ENCODE data around the gene DDR1. TPM values are rescaled to one million over a fixed set of nuclear protein-coding genes. Genes with fewer than 3 reads are reported as not detected.

The DDR1 gene
- total RNA-seq, 1 experiment from 2014 or later: 258 TPM

DNA sequence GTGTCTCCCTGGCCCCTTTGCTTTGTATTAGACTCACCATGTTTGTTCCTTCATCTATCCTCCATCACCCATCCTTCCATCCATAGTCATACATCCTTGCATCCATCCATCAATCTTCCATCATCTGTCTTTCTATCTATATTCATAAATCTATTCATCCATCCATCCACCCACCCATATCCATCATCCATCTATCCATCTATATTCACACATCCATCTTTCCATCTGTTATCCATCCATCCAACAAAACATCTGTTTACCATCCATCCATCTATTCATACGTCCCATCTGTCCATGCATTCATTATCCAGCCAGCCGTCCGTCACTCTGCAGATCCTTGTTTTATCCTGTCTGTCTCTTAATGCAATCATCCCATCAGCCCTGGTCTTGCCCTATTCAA is 10.6 kb downstream of the DDR1 start:
- no peak overlapping the region for H3K18ac ChIP-seq (ENCODE audit: insufficient read length, low read depth, low read length)
- H3T11ph ChIP-seq (ENCODE audit: low read length): no peak overlapping the region
- no peak for DNase-seq
- no peak overlapping the region for H2BK20ac ChIP-seq (ENCODE audit: low read depth, low read length, poor library complexity, severe bottlenecking)
- no peaks in the 10 kb centered on the region for H3K23me2 ChIP-seq (ENCODE audit: insufficient read length, low read depth, low read length, poor library complexity, severe bottlenecking)
- H2BK15ac ChIP-seq (ENCODE audit: low read depth, low read length): no peak overlapping the region
- no peak overlapping the region for H2AFZ ChIP-seq (ENCODE audit: low read length)
- Mint-ChIP-seq H3K27me3 (ENCODE audit: low read depth) (no peaks in the 10 kb centered on the region), H3K36me3 (ENCODE audit: insufficient read depth in 1 of 3, low read depth in 3 of 3) (peaks cover 50 to 92% (median 86%) of the 10 kb centered on the region in 3 experiments), H3K4me1 (peaks cover 16 to 22% of the 10 kb centered on the region in 2 experiments), H3K9me3 (no peaks in the 10 kb centered on the region), H3K4me3 (0 out of 5 replicates have a peak overlapping the region, but pooled peaks of 1 of the 2 experiments have one; percentile 1), H3K27ac (peak overlapping the region in 1 of 3 experiments; percentile 0; a peak in 1 of 7 replicates)
- H4K8ac ChIP-seq (replicated peaks; ENCODE audit: insufficient read length, low read depth, low read length): no peak overlapping the region
- no peak overlapping the region for H2BK120ac ChIP-seq (ENCODE audit: low read depth, low read length, poor library complexity, severe bottlenecking)
- no peak overlapping the region for H3K56ac ChIP-seq (ENCODE audit: insufficient read length, low read depth, low read length)
- no peak overlapping the region for H2BK5ac ChIP-seq (ENCODE audit: insufficient read length, low read length)
- 100% methylated on average over 1 of the region's 3 CpGs for WGBS (ENCODE audit: extremely low coverage, insufficient read length, low lambda C conversion rate)
- no peaks in the 10 kb centered on the region for H3K9me3 ChIP-seq (ENCODE audit: control insufficient read depth, low read depth, low read length)
- H3K9ac ChIP-seq (ENCODE audit: extremely low read depth, insufficient read length, low read length): no peak overlapping the region
- H4K5ac ChIP-seq (ENCODE audit: insufficient read length, low read depth, low read length): no peak overlapping the region
- no peak overlapping the region for H3K14ac ChIP-seq (ENCODE audit: insufficient read depth, low read length)
- no peak overlapping the region for H2AK5ac ChIP-seq (ENCODE audit: insufficient read length, low read length)
- H3K27ac ChIP-seq (ENCODE audit: insufficient read length, low read depth, low read length): no peak overlapping the region
- no peaks in the 10 kb centered on the region for H3K4me1 ChIP-seq (ENCODE audit: insufficient read depth, low read length)
- H3K27me3 ChIP-seq (ENCODE audit: insufficient read depth, low read length): no peaks in the 10 kb centered on the region
- H3K23ac ChIP-seq (ENCODE audit: insufficient read length, low read depth, low read length): no peak overlapping the region
- H4K20me1 ChIP-seq (ENCODE audit: control insufficient read depth, insufficient read depth, insufficient read length): no peaks in the 10 kb centered on the region
- H2BK12ac ChIP-seq (ENCODE audit: insufficient read length, low read depth, low read length): no peak overlapping the region
- no peaks in the 10 kb centered on the region for H3K79me2 ChIP-seq (ENCODE audit: insufficient read depth, low read length)
- TF ChIP-seq, protein P1, sequence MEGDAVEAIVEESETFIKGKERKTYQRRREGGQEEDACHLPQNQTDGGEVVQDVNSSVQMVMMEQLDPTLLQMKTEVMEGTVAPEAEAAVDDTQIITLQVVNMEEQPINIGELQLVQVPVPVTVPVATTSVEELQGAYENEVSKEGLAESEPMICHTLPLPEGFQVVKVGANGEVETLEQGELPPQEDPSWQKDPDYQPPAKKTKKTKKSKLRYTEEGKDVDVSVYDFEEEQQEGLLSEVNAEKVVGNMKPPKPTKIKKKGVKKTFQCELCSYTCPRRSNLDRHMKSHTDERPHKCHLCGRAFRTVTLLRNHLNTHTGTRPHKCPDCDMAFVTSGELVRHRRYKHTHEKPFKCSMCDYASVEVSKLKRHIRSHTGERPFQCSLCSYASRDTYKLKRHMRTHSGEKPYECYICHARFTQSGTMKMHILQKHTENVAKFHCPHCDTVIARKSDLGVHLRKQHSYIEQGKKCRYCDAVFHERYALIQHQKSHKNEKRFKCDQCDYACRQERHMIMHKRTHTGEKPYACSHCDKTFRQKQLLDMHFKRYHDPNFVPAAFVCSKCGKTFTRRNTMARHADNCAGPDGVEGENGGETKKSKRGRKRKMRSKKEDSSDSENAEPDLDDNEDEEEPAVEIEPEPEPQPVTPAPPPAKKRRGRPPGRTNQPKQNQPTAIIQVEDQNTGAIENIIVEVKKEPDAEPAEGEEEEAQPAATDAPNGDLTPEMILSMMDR (conservative IDR thresholded peaks at IDR 0.05): no peak
- H3K4me2 ChIP-seq (ENCODE audit: insufficient read depth, insufficient read length, low read length): no peak overlapping the region
- no peak overlapping the region for H4K91ac ChIP-seq (ENCODE audit: insufficient read length, low read depth, low read length)
- H3K79me1 ChIP-seq (ENCODE audit: insufficient read depth, low read depth, low read length, poor library complexity, severe bottlenecking): no peaks in the 10 kb centered on the region
- no peak overlapping the region for H3K4ac ChIP-seq (ENCODE audit: low read depth, low read length)

Measured in H9 (cell line).